ENCODE data around the gene SYN1. TPM values are rescaled to one million over a fixed set of nuclear protein-coding genes. Genes with fewer than 3 reads are reported as not detected.

The SYN1 gene
- total RNA-seq = 0.12 TPM in 1 of 2 replicates, not detected in the other

GRCh38 chrX:47619486-47620302 lies at the start of gene SYN1:
SYN1 (minus strand) TSS chrX:47619857; CDS start chrX:47619728, 129 bp downstream.

DNA sequence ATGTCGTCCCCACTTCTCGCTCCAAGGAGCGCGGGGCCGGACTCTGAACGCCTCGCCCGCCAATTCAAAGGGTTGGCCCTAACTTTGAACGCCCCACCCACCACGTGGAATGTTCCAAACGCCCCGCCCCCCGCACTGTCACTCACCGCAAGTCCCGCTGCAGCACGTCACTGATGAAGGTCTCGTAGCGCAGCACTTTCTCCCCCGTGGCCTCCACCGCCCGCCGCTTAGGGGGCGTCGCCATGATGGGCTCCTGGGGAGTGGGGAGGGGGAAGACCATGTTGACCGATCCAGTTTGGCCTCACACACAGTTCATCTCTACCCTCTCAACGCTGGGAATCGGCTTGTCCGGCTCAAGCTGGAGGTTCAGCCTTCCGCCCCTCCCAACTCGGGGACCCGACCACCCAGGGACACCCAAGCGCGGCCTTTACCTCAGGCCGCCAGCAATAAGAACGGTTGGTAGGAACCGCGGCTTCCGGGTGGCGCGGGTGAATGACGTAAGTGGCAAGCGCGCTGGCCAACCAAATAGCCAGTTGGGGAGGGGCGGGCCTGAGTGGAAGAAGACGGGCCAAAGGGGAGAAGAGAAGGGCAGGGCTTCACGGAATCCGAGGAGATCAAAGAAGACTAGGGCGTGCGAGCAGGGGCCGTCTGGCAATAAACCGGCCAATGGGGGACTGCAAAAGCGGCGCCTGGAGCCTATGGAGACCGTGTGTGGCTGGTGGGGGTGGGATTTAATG lies 39.2 kb upstream of the SYN1 start, which contains the start of gene UXT:
Gene UXT (minus strand): TSS at position 497 of the 737 bp plus-strand sequence. CDS start 253 bp downstream, at position 244.

GRCh38 chrX:47650164-47651042 lies 30.7 kb upstream of the SYN1 start, which contains the start of gene ELK1:
ELK1 (minus strand) TSS chrX:47650563; CDS start chrX:47641441, 9,122 bp downstream.

GRCh38 chrX:47629419-47630200 lies 10.0 kb upstream of the SYN1 start, which contains the start of gene CFP:
CFP (minus strand) TSS chrX:47629930; CDS start chrX:47629844, 86 bp downstream.

DNA sequence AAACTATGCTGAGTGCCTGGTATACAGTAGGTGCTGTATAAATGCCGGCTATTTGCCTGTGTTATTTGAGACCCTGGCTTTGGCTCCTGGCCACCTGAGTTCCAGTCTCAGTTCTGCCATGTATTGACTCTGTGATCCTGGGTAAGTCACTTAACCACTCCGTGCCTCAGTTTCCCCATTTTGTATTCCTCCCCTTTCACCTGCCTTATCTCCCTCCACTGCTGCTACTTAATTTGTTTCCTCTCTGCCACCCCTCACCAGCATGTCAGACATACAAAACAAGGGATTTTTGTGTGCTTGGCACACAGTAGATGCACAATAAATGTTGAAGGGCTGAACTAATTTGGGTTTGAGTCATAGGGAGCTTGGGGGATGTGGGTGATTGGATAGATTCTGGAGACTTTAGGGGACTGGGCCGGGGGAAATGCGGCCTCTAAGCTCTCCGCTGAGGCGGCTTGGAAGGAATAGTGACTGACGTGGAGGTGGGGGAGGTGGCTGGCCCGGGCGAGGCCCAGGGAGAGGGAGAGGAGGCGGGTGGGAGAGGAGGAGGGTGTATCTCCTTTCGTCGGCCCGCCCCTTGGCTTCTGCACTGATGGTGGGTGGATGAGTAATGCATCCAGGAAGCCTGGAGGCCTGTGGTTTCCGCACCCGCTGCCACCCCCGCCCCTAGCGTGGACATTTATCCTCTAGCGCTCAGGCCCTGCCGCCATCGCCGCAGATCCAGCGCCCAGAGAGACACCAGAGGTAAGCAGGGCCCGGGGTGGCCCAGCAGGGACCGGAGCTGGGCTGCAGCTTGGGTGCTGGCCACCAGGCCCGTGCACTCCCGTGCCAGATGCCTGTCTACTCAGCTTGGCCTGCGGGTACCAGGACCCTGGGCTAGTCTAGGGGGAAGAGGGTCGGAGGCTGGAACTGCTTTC lies 37.7 kb downstream of the SYN1 start, which contains the start of gene TIMP1:
Gene TIMP1 (plus strand): TSS at position 706 of the 917 bp plus-strand sequence. CDS start 980 bp downstream, outside the sequence.

DNA sequence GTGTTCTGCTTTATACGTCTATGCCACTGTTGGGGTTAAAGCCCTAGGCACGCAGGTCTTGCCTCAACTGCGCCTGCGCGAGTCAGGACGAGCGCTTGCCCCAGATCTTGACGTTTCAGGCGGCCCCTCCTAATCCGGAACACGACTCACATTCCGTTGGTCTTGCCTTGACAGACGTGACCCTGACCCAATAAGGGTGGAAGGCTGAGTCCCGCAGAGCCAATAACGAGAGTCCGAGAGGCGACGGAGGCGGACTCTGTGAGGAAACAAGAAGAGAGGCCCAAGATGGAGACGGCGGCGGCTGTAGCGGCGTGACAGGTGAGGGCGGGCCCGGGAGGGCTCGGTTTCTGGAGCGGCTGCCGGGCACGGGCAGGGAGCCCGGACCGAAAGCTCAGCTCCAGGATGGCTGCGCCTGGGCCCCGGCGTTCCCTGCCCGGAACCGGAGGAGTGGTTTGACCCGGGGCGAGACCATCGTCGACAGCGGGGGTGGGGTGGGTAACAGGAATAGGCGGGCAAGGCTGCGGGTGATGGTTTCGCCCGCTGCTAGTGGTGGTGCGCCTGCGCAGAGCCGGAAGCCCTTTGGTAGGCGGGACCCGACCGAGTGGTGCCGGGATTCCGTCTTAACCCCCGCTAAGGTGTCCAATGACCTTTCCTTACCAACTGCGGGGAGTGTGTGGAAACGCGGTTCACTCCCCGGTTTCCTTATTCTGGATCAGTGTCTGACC lies 58.6 kb downstream of the SYN1 start, which contains the start of gene ARAF:
Gene ARAF (plus strand): TSS at position 272 of the 725 bp plus-strand sequence. CDS start 1,763 bp downstream, outside the sequence.

Small RNA genes lying within 50 kb of the gene (small RNA-seq; reads per million reads assigned to genes)
- gene MIR4769 = not detected

Other genes with a start within 250 kb of the SYN1 start
- 0.12 TPM in 1 of 2 replicates, not detected in the other for gene ZNF157, start 249.3 kb downstream of the SYN1 start, total RNA-seq
- gene ZNF41, start 136.6 kb downstream of the SYN1 start, total RNA-seq = 9.4 and 10.1 TPM in 2 replicates
- 23.8 and 28.6 TPM in 2 replicates for gene ARAF, start 58.7 kb downstream of the SYN1 start, total RNA-seq
- gene TIMP1, start 37.4 kb downstream of the SYN1 start, total RNA-seq = 300 and 419 TPM in 2 replicates
- gene CFP, start 10.1 kb upstream of the SYN1 start, total RNA-seq = 0.32 and 0.36 TPM in 2 replicates
- gene ELK1, start 30.7 kb upstream of the SYN1 start, total RNA-seq = 33.8 and 35.0 TPM in 2 replicates
- gene UXT, start 39.3 kb upstream of the SYN1 start, total RNA-seq = 55.8 and 74.7 TPM in 2 replicates
- gene ZNF81, start 217.0 kb upstream of the SYN1 start, total RNA-seq = 6.3 and 9.2 TPM in 2 replicates